Measurements from ENCODE around the gene ZNF280B.
"Not testable (repeated sequence)": the region's sequence is repeated elsewhere in the genome, so short reads cannot be mapped to it uniquely, and the experiment has no call there.

The ZNF280B gene

DNA sequence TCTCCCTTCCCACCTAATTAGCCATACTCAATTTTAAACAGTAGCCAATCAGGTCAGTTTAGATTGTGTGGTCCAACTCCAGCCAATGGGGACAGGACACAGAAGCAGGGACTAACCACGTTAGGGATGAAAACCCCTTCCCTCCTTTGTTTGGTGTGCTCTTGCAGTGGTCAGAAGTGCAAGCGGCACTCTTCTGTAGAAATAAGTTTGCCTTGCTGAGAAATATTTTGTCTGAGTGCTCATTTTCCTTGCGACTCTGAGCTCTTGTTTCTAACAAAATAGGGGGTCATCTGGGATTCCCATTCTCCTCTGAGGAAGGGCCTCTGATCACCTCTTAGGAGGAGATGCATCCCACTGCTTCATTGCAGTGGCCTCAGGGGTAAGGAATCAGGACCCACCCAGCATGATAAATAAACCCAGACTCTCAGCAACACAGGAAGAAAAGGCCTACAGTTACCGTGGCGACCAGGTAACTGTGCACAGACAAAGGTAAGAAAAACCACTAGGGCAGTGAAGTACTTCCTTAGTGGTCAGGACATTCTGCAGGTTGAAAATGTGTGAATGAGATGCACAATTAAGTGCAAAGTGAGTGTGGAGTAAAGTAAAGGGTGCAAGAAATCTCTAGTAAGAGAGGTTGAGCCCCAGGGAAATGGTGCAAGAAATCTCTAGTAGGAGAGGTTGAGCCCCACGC, 55.4 kb downstream of the ZNF280B start:
- no peak overlapping the region for H3K4me3 ChIP-seq (ENCODE audit: low read depth, low read length)
- TF ChIP-seq CTCF (IDR thresholded peaks at IDR 0.05; ENCODE audit: borderline replicate concordance, insufficient read depth, low read depth, low read length), result no peak

DNA sequence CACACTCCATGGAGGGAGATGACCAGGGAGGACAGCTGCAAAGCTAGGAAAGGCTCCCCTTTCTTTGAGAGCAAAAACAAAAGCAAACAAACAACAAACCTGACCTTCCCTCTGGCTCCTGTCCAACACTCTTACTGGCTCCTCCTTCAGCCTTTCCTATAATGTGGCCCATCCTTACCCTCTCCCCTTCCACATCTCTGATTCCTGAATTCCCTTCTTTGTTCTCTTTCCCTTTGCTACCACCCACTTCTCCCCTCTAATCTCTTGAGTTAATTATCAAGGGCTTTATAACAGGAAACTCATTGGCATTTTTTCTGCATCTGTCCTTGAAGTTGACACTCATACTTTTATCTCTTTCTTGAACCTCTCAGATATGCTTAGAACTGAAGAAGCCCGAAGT, 56.3 kb downstream of the ZNF280B start:
- TF ChIP-seq CTCF (IDR thresholded peaks at IDR 0.05; ENCODE audit: borderline replicate concordance, insufficient read depth, low read depth, low read length), result no peak
- no peak overlapping the region for H3K4me3 ChIP-seq (ENCODE audit: low read depth, low read length)

DNA sequence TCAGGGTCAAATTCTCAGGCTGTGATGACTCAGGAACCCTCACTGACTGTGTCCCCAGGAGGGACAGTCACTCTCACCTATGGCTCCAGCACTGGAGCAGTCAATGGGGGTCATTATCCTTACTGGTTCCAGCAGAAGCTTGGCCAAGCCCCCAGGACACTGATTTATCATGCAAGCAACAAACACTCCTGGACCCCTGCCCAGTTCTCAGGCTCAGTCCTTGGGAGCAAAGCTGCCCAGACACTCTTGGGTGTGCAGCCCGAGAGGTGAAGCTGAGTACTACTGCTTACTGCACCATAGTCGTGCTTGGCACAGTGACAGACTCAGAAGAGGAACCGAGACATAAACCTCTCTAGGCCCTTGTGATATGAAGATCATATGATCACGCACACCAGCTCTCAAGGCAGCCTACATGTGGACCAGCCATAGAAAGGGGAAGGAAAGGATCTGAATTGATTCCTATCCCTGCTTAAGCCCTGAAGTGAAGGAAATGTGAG, 58.2 kb downstream of the ZNF280B start:
- no peak overlapping the region for H3K4me3 ChIP-seq (ENCODE audit: low read depth, low read length)
- TF ChIP-seq CTCF (IDR thresholded peaks at IDR 0.05; ENCODE audit: borderline replicate concordance, insufficient read depth, low read depth, low read length), result peak; percentile 13; the same call in 1 of the 2 replicates

DNA sequence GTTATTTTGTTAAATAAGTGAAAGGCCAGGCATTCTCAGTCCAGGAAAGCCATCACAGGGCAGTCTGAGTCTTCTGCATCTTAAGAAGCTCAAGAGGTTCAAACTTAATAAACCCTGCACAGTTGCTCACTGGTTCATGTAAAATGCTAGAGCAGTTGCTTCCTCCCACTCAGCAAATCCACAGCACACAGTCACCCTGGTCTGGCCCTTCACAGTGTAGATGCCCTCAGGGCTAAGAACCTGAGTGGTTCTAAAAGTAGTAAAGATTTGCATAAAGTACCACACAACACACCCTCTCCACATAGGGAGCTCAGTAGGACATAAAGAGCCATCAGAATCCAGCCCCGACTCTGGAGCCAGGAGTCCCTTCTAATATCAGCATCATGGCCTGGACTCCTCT, 58.7 kb downstream of the ZNF280B start:
- no peak overlapping the region for H3K4me3 ChIP-seq (ENCODE audit: low read depth, low read length)
- no peak for TF ChIP-seq CTCF (IDR thresholded peaks at IDR 0.05; ENCODE audit: borderline replicate concordance, insufficient read depth, low read depth, low read length)

DNA sequence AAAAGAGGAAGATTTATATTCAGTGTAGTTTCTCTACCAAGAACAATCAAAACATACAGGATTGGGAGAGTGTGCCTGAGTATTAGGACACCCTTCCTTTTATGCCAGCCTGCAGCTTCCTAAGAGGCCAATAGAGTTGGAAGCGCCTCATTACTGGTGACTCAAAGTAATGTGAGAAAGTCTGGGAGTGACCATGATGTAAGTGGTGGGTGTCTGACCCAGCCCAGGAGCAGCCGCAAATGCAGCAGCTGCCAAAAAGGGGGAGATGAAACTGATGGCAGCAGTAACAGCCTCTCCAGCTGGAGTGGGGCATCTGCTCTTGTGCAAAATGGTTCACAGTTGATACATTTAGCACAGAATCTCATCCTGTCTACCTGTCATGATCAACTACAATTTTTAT, 62.0 kb downstream of the ZNF280B start:
- no peak overlapping the region for H3K4me3 ChIP-seq (ENCODE audit: low read depth, low read length)
- TF ChIP-seq CTCF (IDR thresholded peaks at IDR 0.05; ENCODE audit: borderline replicate concordance, insufficient read depth, low read depth, low read length), result no peak

DNA sequence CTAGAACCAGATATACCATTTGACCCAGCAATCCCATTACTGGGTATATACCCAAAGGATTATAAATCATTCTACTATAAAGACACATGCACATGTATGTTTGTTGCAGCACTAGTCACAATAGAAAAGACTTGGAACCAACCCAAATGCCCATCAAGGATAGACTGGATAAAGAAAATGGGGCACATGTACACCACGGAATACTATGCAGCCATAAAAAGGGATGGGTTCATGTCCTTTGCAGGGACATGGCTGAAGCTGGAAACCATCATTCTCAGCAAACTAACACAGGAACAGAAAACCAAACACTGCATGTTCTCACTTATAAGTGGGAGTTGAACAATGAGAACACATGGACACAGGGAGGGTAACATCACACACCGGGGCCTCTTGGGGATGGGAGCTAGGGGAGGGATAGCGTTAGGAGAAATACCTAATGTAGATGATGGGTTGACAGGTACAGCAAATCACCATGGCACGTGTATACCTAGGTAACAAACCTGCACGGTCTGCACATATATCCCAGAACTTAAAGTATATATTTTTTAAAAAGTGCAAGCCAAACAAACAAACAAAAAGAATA, 64.4 kb downstream of the ZNF280B start:
- not testable (repeated sequence) for H3K4me3 ChIP-seq (ENCODE audit: low read depth, low read length)

GRCh38 chr22:22442928-22443709, 65.4 kb downstream of the ZNF280B start:
- TF ChIP-seq CTCF (IDR thresholded peaks at IDR 0.05; ENCODE audit: borderline replicate concordance, insufficient read depth, low read depth, low read length), result no peak
- H3K4me3 ChIP-seq (ENCODE audit: low read depth, low read length), result no peak overlapping the region

DNA sequence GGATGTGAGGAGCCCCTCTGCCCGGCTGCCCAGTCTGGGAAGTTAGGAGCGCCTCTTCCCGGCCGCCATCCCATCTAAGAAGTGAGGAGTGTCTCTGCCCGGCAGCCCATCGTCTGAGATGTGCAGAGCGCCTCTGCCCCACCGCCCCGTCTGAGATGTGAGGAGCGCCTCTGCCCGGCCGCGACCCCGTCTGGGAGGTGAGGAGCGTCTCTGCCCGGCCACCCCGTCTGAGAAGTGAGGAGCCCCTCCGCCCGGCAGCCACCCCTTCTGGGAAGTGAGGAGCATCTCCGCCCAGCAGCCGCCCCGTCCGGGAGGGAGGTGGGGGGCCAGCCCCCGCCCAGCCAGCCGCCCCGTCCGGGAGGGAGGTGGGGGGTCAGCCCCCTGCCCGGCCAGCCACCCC, 66.9 kb downstream of the ZNF280B start:
- not testable (repeated sequence) for H3K4me3 ChIP-seq (ENCODE audit: low read depth, low read length)
